Stimulated activated CD4-positive, alpha-beta T cell treated with anti-CD3 and anti-CD28 coated beads, TNF-alpha, amount 100 ng/mL, for 4 hours (primary cell): ENCODE measurements around the gene C2CD4D.
"Not testable (repeated sequence)": the region's sequence is repeated elsewhere in the genome, so short reads cannot be mapped to it uniquely, and the experiment has no call there.

Source experiments
- DNase-seq, 3 experiments: peaks; one replicate each; pipeline ENCODE4 v3.0.0-alpha.2; 2020; ENCODE audit warnings: low read depth in 3 of 3

The C2CD4D gene

DNA sequence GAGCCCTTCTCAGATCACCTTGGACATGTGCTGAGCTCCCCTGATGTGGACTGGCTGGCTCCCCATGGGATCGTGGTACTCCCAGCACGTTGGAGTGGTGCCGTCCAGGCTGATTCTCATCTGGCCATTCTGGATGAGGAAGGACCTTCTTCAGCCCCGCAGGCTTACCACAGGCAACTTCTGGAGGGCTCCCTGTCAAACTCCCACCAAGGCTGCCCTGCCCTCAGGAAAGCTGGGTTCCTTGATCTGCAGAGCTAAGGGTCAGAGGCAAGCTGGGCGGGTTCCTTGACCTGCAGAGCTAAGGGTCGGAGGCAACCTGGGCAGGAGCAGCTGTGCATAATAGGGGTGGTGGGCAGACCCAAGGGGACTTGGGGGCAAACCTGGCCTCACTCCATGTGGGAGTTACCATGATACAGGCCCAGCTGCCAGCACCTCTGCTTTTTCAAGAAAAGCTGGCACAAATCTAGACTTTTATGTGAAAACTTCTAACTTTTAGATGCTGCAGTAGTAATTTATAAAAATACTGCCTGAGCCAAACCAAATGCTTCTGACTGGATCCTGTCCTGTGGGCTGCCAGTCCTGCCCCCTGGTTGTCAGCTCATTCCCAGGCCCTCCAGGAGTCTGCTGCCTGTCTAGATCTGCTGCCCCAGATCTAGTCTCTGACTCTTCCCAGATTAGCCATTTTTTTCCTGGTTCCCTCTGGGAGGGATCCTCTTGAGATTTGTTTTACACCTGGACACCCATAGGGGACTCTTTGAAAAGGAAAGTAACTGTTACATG, 19.5 kb upstream of the C2CD4D start:
- no peak for DNase-seq

DNA sequence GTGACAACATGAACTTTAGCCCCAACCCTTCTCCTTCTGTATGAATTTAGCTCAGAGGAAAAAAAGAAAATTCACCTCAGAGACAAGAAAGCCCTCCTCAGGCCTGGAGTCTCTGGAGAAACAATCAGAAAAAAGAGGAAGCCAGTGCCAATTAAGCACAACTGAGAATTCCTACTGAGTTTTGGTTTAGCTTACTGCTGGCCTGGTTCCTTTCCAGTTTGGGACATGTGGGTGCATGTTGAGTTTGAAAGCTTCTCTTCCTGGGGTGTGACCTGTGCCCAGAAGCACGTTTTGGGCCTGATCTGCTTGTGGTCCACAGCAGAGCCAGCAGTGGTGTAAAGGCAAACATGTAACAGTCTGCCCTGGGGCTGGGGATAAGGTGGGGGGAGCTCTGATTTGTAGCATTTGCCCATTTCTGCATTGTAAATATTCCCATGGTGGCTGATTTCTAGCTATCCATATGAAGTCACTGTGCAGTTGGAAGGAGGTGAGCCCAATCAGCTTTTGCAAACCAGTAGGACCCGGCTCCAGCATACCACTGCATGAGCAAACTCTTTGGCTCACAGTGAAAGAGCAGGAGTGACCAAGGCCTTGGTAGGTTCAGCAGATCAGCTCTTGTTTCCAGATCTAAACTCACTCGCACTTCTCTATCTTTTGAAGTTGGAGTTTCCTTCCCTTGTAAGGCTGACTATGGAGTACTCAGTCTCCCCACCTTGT, 18.6 kb upstream of the C2CD4D start:
- DNase-seq: no peak

DNA sequence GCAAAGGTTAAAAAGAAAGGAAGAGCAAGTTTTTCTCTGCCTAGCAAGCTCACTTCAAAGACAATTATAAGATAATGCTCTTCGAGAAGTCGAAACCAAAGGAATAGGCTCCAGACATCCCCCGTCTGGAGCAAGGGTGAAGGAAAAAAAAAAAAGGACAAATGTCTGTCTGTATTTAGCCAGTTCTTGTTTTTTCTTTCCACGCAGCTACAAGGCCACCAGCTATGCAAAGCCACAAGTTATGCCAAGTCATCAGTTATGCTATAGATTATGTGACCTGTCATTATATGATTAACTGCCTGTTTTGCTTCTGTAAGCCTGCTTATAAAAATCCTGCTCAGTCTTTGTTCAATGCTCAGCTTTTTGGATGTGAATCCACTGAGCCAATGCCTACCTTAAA, 16.3 kb upstream of the C2CD4D start:
- no peak for DNase-seq

DNA sequence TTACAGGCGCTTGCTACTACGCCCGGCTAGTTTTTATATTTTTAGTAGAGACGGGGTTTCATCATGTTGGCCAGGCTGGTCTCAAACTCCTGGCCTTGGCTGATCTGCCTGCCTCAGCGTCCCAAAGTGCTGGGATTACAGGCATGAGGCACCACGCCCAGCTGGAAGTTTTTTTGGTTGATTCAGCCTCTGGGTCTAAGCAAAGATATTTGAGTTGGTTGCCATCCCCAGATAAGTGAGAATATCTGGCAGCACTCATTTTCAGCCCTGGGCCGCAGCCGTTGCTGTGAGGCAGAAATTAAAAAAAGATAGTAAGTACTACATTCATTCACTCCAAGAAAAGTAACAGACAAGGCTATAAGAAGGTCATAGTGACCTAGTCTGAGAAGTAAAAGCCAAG, 15.9 kb upstream of the C2CD4D start:
- not testable (repeated sequence) for DNase-seq

DNA sequence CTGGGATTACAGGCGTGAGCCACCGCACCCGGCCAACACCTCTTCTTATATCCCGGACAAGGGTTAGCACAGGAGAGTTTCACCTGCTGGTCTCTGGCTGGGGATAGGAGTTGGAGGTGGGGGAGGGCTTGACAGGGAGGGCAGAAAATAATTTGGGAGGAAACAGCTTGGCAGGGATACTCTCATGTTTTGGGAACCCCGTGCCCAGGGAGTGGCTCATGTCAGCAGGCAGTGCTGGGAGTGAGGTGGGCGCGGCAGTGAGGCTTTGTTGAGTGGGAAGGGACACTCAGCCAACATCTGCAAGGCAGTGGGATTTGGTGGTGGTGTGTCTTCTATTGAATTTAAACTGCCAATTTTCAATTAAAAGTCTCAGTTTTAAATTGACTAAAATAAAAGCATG, 15.0 kb upstream of the C2CD4D start:
- no peak for DNase-seq

DNA sequence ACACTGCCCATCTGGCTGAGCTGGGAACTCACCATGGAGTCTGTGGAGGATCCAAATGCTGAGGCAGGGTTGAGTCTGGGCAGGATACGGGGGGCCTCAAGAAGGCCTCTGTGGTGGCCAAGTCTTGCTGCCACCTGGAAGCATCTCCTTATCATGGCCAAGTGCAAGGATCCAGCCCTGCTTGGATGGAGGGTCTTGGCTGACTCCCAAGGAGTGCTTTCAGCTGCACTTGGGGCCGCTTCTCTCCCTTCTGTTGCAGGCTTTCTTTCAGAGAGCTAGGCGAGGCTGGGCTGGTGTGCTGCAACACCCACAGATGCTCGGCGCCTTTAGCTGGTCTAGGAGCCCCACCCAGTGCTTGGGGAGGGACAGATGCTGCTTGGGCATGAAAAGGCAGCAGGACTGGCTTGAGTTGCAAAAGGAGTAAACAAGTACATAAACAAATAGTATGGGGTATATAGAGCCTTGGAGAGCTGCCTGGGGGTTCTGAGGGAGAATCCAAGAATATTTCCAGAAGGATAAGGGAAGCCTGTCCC, 13.9 kb upstream of the C2CD4D start, which contains the start of gene THEM5:
Gene THEM5 (minus strand): TSS at position 302 of the 533 bp plus-strand sequence. CDS start 147 bp downstream, at position 155.
- no peak for DNase-seq

DNA sequence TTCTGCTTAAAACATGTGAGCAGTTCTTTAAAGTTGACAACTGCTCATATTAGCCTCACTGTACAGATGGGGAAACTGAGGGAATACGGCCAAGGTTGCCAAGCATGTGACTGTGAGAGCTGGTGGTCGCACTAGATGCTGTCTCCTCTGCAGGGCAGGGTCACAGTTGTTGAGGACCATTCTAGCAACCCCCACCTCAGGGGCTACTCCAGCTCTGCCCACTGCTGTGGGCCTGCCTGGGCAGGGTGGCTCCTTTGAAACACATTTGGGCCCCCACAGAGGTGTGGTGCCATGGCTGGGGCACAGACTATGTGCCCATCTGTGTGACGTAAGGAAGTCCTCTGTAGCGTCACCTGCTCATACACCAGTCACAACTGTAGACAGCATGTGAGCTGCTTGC, 13.1 kb upstream of the C2CD4D start:
- no peak for DNase-seq

DNA sequence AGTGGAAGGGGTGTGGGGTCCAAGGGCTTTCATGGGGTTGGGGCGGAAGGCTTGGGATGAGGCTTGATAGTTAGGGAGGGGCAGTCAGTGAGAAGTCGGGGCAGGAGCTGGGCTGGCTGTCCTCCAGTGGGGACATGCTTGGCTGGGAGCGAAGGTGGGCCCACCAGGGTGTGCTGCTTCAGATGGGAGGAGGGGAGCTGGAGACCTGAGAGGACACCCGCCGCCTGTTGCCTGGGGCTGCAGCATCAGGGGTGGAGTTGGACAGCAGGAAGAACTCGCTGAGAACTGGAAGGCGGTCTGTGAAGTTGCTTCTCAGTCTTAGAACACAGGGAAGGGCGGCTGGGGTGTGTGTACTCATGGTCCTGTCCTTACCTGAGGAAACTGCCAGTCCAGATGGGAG, 12.3 kb upstream of the C2CD4D start:
- DNase-seq: no peak

DNA sequence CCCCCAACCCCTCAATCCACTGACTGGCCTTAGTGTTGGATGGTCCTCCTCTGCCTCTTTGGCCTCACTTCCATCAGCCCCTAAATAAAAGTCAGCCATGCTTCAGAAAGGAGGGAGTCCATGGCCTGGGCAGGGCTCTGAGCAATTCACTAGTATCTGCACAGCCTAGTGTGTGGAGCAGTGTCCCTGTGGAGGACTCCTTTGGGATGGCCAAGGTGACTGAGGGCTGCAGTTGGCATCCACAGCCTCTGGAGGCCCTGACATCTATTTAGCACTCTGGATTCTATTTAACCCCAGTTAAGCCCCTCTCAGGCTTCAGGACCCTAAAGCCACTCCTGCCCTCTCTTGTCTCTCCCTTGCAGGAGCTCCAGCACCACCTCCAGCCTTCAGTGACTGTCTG, 10.3 kb upstream of the C2CD4D start:
- DNase-seq: no peak

DNA sequence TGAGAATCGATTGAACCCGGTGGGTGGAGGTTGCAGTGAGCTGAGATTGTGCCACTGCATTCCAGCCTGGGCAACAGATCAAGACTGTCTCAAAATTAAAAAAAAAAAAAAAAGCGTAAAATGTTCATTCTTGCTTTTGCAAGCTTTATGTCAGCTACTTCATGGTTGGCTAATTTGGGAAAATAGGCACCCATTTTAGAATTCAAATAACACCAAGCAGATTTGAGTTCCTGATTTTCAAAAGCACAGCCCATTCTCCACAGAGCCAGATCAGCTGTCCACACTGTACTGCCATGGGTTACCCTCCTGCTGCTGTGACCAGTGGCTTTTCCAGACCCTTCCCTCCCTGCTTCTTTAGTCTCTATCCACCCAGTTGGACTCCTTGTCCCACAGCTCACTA, 9.5 kb upstream of the C2CD4D start:
- no peak for DNase-seq

DNA sequence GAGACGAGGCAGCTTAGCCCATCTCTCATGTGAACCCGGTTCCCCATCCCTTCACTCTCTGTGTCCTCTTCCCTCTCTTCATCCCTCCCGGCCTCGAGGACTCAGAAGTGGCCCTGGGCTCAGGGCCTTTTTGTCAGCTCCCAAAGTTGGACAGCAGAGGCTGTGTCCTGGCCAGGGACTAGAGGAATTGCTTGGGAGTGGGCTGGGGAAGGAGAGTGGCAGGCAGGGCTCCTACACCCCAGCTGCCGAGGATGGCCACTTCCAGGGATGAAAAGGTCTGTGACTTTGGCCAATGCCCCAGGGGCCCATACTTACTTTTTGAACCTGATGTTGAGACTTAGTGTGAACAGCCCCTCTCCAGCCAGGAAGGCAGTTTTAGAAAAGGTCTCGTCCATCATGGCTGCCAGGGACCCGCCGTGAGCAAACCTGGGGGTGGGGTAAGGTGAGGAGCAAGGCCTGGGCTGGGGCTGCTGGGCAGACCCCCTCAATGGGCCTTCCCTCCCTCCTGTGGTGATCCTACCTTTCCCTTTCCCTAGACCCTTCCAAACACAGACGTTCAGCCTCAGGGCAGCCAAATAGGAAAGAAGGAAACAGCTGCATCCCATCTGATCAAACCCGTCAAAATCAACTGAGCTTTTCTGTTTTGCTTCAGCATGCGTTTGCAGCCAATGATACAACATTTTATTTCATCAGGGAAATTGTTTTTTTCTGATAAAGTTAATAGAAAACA, 8.4 kb upstream of the C2CD4D start:
- DNase-seq: no peak

DNA sequence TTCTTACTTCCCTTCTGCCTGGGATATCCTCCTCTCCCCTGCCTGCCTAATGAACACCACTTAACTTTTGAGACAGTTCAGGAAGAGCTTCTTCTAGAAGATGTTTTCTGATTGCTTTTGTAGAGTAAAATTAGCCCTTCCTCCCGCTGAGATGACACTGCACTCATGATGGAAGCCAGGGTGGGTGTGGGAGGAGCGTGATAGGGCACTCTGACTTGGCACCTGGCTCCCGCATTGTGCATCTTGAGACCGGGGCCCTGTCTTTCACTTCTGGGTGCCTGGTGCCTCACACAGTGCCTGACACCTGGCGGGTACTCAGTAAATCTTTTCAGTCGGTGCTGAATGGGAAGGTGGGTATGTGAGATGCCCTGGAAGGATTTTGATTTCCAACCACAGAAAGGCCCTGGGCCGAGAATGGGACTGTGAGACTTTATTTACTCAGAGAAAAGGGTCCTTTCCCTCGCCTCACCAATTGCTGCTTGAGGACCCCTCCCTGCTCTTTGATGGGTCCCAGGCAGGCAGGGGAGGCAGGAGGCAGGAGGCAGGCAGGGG, 7.1 kb upstream of the C2CD4D start:
- DNase-seq: no peak

DNA sequence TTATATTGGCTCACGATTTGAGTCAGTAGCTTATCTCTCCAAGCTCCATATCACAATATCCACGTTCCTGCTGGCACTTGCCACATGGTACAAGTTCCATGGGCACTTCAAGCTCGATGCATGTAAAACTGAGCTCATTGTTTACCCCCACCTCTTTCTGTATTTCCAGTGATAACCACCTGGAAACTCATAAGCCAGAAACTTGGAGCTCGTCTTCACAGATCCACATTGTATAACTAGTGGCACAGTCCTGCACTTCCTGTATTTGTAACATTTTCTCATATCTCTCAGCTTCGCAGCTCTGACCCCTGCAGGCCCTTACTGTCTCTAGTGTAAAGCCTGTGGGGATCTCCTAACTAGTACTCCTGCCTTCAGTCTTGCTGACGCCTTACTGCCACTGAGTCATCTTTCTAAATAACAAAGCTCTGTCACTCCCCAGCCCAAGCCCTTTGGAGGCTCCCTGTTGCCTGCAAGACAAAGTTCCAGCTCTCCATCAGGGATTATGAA, 6.5 kb upstream of the C2CD4D start:
- no peak for DNase-seq

DNA sequence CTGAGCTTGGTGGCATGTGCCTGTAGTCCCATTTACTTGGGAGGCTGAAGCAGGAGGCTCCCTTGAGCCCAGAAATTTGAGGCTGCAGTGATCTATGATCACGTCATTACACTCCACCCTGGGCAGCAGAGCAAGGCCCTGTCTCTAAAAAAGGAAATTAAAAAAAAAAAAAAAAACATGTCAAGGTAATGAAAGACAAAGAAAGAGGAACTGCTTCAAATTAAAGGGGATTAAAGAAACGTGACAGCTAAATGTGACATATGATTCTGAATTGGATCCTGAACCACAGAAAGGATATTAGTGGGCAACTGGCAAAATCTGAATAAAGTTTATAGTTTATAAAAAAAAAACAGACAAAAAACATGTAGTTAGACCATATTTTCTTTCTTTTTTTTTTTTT, 3.8 kb upstream of the C2CD4D start:
- no peak for DNase-seq

DNA sequence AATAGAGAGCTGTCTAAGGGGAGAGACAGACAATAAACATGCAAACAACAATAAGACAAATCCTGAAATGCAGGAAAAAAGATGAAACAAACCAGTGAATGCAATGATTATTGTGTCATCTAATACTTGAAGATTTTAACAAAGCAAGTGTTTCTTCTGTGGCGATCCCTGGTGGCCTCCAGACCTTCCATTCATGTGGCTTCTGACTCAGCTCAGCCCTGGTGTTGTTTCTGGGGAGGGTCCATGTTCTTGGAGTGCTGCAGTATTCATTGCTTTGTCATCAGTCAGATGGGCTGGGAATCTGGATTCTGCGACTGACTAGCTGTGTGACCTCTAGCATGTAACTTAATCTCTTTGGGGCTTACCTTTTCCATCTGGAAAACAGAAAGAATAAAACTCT, 1.5 kb upstream of the C2CD4D start:
- DNase-seq: no peak

DNA sequence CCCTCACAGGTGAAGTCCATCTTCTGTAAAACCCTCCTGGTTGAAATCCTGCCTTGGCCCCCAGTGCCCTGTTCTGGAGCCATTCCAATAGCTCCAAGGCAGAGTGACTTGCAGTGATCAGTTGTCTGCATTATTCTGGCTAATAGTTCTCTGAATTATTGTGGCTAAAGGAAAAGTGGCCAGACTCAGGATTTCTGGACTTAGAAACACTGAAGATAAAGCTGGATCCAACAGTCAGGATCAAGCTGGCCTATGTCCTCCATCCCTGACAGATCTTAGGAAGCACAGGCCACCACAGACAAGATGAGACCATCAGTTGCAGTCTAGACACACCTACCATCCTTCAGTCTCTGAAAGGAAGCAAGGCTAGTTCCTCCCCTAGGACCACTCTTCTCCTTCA, 801 bp upstream of the C2CD4D start:
- no peak for DNase-seq

DNA sequence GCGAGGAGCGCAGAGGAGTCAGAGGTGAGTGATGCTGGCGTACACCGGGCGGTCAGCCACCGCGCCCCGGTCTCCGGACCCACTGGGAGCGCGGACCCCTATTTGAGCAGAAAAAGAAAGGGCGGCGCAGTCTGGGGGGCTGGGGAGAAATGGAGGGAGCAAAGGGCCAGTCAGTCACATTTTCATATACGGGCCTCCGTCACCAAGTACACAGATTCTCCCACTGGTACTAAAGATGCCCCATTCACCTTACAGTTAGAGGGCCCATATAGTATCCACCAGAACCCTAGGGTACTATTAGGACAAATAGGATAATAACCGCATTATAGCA, 573 bp downstream of the C2CD4D start:
- no peak for DNase-seq

DNA sequence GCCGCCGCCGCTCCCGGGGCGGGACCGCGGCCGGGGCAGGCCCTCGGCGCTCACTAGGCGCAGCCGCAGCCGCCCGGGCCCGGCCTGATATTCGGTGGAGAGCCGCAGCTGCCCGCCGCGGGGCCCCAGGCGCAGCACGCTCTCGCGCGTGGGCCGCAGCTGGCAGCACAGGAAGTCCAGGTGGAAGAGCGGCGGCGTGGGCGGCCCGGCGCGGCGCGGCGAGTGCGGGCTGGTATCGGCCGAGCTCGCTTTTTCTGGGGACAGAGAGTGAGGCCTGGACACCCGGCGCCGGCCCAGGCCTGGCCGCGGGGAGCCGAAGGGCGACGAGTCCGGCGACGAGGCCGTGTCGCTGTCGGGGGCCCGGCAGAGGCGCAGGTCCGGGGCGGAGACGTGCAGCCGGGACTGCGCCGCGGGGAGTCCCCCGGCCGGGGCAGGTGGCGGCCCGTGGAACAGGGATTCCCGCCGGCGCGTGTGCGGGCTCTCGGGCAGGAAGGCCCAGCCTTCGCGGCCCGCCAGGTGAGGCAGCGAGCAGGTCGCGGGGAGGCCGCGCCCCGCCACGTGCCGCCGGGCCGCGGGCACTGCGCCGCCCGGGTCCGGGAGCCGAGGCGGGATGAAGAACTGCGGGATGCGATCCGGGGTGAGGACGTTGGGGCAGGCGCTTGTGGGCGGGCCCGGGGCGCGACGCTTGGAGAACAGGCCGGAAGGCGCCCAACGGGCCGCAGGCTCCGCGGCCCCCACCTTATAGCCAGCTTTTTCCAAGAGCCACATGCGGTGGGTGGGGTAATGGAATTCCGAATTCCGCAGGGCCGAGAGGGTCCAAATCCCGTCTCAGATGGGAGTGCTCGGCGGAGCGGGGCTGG, 1.2 kb downstream of the C2CD4D start:
- no peak for DNase-seq

DNA sequence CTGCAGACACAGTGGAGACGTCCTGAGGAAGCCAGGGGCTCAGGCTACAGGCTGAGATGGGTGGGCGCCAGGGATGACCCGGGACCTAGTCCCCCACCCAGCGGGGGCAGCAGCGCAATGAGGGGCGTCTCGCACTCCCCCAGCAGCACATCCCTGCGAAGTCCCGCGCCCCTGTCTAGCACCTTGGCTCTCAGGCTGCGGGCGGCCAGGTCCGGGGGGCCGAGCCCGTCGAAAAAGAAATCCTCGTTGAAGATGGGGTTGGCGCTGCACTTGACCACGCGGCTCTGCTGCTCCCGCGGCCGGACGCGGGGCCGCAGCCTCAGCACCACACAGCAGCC, 1.8 kb downstream of the C2CD4D start:
- no peak for DNase-seq

DNA sequence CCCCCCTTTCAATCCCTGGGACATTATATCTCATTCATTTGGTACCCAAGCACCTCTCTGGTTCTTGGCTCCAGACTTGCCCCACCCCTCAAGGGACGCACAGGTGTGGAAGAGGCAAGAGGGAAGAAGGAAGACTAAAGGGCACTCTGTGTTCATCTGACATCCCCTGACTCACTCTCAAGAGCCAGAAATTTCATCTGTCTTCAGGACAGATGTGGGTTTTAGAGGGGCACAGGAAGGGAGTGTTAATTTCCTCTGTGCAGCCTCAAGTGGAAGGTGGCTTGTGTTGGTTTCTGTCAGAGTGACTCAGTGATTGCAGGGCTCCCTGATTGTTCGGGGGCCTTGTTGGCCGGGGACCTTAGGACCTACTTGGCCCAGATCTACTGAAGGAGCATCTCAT, 2.4 kb downstream of the C2CD4D start:
- no peak for DNase-seq

DNA sequence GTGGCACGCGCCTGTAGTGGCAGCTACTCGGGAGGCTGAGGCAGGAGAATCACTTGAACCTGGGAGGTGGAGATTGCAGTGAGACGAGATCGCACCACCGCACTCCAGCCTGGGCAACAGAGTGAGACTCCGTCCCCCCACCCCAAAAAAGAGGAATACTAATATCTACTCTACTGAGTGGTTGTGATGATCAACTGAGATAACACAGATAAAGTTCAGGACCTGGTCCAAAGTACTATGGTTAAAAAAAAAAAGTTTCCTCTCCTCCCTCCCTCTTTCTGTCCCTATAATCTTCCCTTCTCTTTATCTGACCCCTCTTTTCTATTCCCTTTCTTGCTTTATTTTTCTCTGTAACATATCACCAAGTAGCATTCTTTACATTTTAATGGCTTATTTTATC, 4.0 kb downstream of the C2CD4D start:
- no peak for DNase-seq
